Right lobe of liver (tissue), 6 donors: Measurements from ENCODE around the gene BCAN. TPM values are rescaled to one million over a fixed set of nuclear protein-coding genes. Genes with fewer than 3 reads are reported as not detected.
A peak's percentile ranks its signal among the peaks of the same experiment; 100 is the strongest.

Source experiments
- ATAC-seq, 4 donors: fragments of 200-7000 bp; cut with Tn5 transposase; one replicate each; pipeline ENCODE4 v1.9.1; 2020; ENCODE audit warnings: mild to moderate bottlenecking in 4 of 4, moderate library complexity in 4 of 4
- DNase-seq, 3 donors: peaks; one replicate each; pipeline ENCODE4 v3.0.0-alpha.2; 2020
- H3K27ac ChIP-seq, 3 donors: fragments of 200-600 bp; one replicate each; pipeline ENCODE4 v1.8.0; 2022
- H3K27me3 ChIP-seq, 2 donors: fragments of 200-600 bp; one replicate each; pipeline ENCODE4 v1.8.0; 2022
- H3K36me3 ChIP-seq, 4 donors: fragments of 200-600 bp; sonication (generic) in 1 of 4; one replicate each; pipeline versions ENCODE4 v1.5.1 to v1.8.0; 2017 to 2022; ENCODE audit warnings: control low read depth in 1 of 4
- H3K4me1 ChIP-seq, 4 donors: fragments of 200-600 bp; sonication (generic) in 1 of 4; one replicate each; pipeline versions ENCODE4 v1.5.1 to v1.8.0; 2017 to 2022; ENCODE audit warnings: control low read depth in 1 of 4
- H3K4me3 ChIP-seq, 3 donors: fragments of 200-600 bp; one replicate each; pipeline ENCODE4 v1.8.0; 2022
- H3K9me3 ChIP-seq, 4 donors: fragments of 200-600 bp; sonication (generic) in 1 of 4; one replicate each; pipeline versions ENCODE4 v1.5.1 to v1.8.0; 2017 to 2022; ENCODE audit warnings: control low read depth in 1 of 4
- CTCF ChIP-seq, 4 donors: fragments of 200-600 bp in 3 of 4; fragments of 450-650 bp in 1 of 4; IDR thresholded peaks; one replicate each; pipeline versions ENCODE4 v1.5.1 to v1.8.0; 2016 to 2022; ENCODE audit warnings: antibody characterized with exemption in 4 of 4, mild to moderate bottlenecking in 2 of 4
- POLR2A ChIP-seq: fragments of 450-650 bp; IDR thresholded peaks from one replicate; pipeline ENCODE4 v1.6.1; 2017; ENCODE audit warnings: antibody characterized with exemption, mild to moderate bottlenecking
- WGBS: methylation state at CpG from one replicate; pipeline ENCODE4 v1.1.6; 2018; ENCODE audit warnings: low coverage, low lambda C conversion rate; ENCODE audit not compliant: insufficient coverage; ENCODE audit errors: missing lambda C conversion rate; 5-methylcytosine and 5-hydroxymethylcytosine counted together
- intact Hi-C, 2 donors: fragments of 100-400 bp; cut with DNase I; formaldehyde crosslinking; loops; one replicate each; pipeline versions ENCODE4 v1.11.2 to v1.14.1; 2022
- total RNA-seq, 6 experiments: library from RNA; depleted of rRNA in 2 of 6; stranded (reverse); fragments of >200 nt in 2 of 6; fragmentation: NEBNext Ultra II Directional in 3 of 6; extraction: Animal tissue kit (Norgen Biotek cat#: 25700) in 3 of 6; gene quantifications; one replicate each; pipeline versions ENCODE4 v1.1.0 to v1.2.4, GENCODE V29; 2016 to 2023
- donor health status: DM: no; HTN: yes; CAD: no.
- donor health status: DM: no; HTN: no; CAD: no.
- donor health status: DM: no; HTN: no; CAD: no.
- donor health status: DM: no; HTN: yes; CAD: no.
- donor health status: DM: no; HTN: yes; CAD: no.

BCAN gene
- total RNA-seq, 6 experiments from 2014 or later, result not detected

- ATAC-seq (no peak), DNase-seq (no peak)
- Histone ChIP-seq H3K27ac (no peak overlapping the region), H3K4me3 (no peak overlapping the region), H3K4me1 (no peaks in the 10 kb centered on the region), H3K9me3 (no peaks in the 10 kb centered on the region), H3K27me3 (peaks cover 0 to 3% of the 10 kb centered on the region in 2 donors), H3K36me3 (no peaks in the 10 kb centered on the region)
- no peak for TF ChIP-seq CTCF (IDR thresholded peaks at IDR 0.05)
- no peak for TF ChIP-seq POLR2A
- intact Hi-C loops, result no loop called here
- 29% methylated on average over 2 of the region's 5 CpGs for WGBS
These were observed 40.4 kb downstream of the BCAN start for GRCh38 chr1:156682166-156682890.

- intact Hi-C loops, result no loop called here
- H3K9me3 ChIP-seq, result no peaks in the 10 kb centered on the region
- no peak for DNase-seq
- peaks cover 0 to 1% (median 0%) of the 10 kb centered on the region in 4 donors for H3K4me1 ChIP-seq
- 48% methylated on average over 2 of the region's 5 CpGs for WGBS
- H3K4me3 ChIP-seq, result no peak overlapping the region
- H3K27ac ChIP-seq, result no peak overlapping the region
- no peaks in the 10 kb centered on the region for H3K36me3 ChIP-seq
- no peak for TF ChIP-seq CTCF (IDR thresholded peaks at IDR 0.05)
- no peak for TF ChIP-seq POLR2A
- H3K27me3 ChIP-seq, result no peaks in the 10 kb centered on the region
- ATAC-seq, result no peak
These were observed 42.4 kb downstream of the BCAN start for GRCh38 chr1:156684227-156684782.

GRCh38 chr1:156689035-156689952, 47.4 kb downstream of the BCAN start:
- peak; percentile 91 to 96 (median 96) for ATAC-seq
- H3K27ac ChIP-seq, result no peak overlapping the region
- intact Hi-C loops, result loop anchor here in 1 of 2 donors (5.0 kb wide), 1 partner anchor 33 kb away; no protein-coding TSS in a partner anchor
- DNase-seq, result peak; percentile 66 to 73 (median 66)
- H3K4me3 ChIP-seq, result no peak overlapping the region
- peaks cover 0 to 7% (median 0%) of the 10 kb centered on the region in 4 donors for H3K4me1 ChIP-seq
- H3K9me3 ChIP-seq, result no peaks in the 10 kb centered on the region
- H3K36me3 ChIP-seq, result no peaks in the 10 kb centered on the region
- TF ChIP-seq POLR2A, result no peak
- TF ChIP-seq CTCF (IDR thresholded peaks at IDR 0.05), result peak; percentile 85 to 90 (median 87)
- peaks cover 0 to 5% of the 10 kb centered on the region in 2 donors for H3K27me3 ChIP-seq
- WGBS, result 1% methylated on average over 19 of the region's 23 CpGs

- TF ChIP-seq CTCF (IDR thresholded peaks at IDR 0.05), result no peak
- no peak for TF ChIP-seq POLR2A
- H3K4me3 ChIP-seq, result no peak overlapping the region
- H3K27ac ChIP-seq, result no peak overlapping the region
- peaks cover 0 to 7% (median 0%) of the 10 kb centered on the region in 4 donors for H3K4me1 ChIP-seq
- H3K9me3 ChIP-seq, result no peaks in the 10 kb centered on the region
- DNase-seq (no peak), ATAC-seq (no peak)
- intact Hi-C loops, result loop anchor here in 1 of 2 donors (5.0 kb wide), 1 partner anchor 32 kb away; no protein-coding TSS in a partner anchor
- H3K27me3 ChIP-seq, result peaks cover 0 to 5% of the 10 kb centered on the region in 2 donors
- 17% methylated on average over 10 of the region's 10 CpGs for WGBS
- H3K36me3 ChIP-seq, result no peaks in the 10 kb centered on the region
These were observed 48.2 kb downstream of the BCAN start for GRCh38 chr1:156689953-156690674.
